NT2/D1 (cell line): Measurements from ENCODE around the gene MAGI2.

Experiments used
- DNase-seq: peaks from one replicate; pipeline ENCODE4 v3.0.0-alpha.2; 2011; ENCODE audit warnings: low read depth, low spot score
- H3K27me3 ChIP-seq: 2 replicates; pipeline ENCODE4 v1.6.0; 2011; ENCODE audit warnings: mild to moderate bottlenecking; ENCODE audit not compliant: insufficient read length, insufficient read depth
- H3K36me3 ChIP-seq: 2 replicates; pipeline ENCODE4 v1.6.1; 2011; ENCODE audit warnings: mild to moderate bottlenecking, low read length, mixed read lengths; ENCODE audit not compliant: insufficient read depth, insufficient read length
- H3K4me1 ChIP-seq: 2 replicates; pipeline ENCODE4 v1.5.1; 2011; ENCODE audit not compliant: insufficient read depth, insufficient read length
- H3K4me3 ChIP-seq: 2 replicates; pipeline ENCODE4 v1.5.1; 2011; ENCODE audit warnings: low read depth; ENCODE audit not compliant: insufficient read length
- H3K9ac ChIP-seq: 2 replicates; pipeline ENCODE4 v1.6.0; 2011; ENCODE audit warnings: low read depth; ENCODE audit not compliant: insufficient read length
- H3K9me3 ChIP-seq: 2 replicates; pipeline ENCODE4 v1.5.1; 2011; ENCODE audit warnings: mild to moderate bottlenecking, low read length; ENCODE audit not compliant: insufficient read depth
- SUZ12 ChIP-seq: IDR thresholded peaks from 2 replicates; pipeline ENCODE4 v1.6.1; 2011; ENCODE audit not compliant: insufficient read length, insufficient read depth; ENCODE audit errors: extremely low read depth
- YY1 ChIP-seq: IDR thresholded peaks from 2 replicates; pipeline ENCODE4 v1.6.1; 2011; ENCODE audit not compliant: insufficient read length, insufficient read depth
- ZNF274 ChIP-seq: IDR thresholded peaks from 2 replicates; pipeline ENCODE4 v1.6.1; 2011; ENCODE audit warnings: mild to moderate bottlenecking, low read depth, low read length

The MAGI2 gene

DNA sequence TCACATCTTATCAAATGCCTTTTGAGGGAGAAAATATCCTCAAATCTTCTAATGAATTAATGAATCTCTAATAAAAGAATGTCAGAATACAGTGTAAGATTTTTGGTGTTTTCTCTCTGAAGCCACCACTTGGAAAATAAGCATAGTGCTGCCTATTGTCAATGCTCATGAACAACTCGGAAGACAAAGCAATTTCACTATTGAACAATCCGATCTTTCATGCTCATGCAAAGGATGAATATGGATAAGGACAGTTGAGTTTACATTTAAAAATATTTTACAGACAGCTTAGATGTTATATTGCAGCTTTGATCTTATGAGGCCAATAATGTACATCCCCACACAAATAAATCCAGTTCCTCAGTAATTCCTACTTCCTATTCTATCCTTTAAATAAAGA, 40.6 kb downstream of the MAGI2 start:
- no peak for DNase-seq
- TF ChIP-seq SUZ12: no peak
- TF ChIP-seq ZNF274: no peak
- TF ChIP-seq YY1: no peak

DNA sequence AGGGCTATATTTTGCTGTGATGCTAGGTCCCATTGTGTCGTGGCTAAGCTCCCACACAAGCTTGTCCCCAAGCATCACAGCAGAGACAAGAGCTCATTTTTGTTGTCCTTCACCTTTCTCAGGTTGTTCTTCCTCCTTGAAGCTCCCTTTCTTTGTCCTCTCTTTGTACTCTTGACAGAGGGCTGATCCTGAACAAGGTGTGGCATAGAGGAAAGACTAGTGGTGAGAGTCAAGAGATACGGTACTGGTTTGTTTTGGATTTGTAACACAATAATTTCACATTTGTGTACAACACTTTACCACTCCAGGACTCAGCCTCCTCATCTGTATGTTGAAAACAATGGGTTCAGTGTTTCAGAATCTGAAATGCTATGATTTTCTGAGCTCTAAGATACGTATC, 41.0 kb downstream of the MAGI2 start:
- Histone ChIP-seq H3K4me3 (no peak overlapping the region), H3K9ac (no peak overlapping the region), H3K4me1 (no peaks in the 10 kb centered on the region), H3K36me3 (no peaks in the 10 kb centered on the region), H3K27me3 (no peaks in the 10 kb centered on the region), H3K9me3 (no peaks in the 10 kb centered on the region)
- TF ChIP-seq ZNF274: no peak
- no peak for TF ChIP-seq YY1
- no peak for TF ChIP-seq SUZ12
- no peak for DNase-seq

More for the DNA sequence above, 40.6 kb downstream of the MAGI2 start:
- no peak overlapping the region for H3K4me3 ChIP-seq
- no peaks in the 10 kb centered on the region for H3K9me3 ChIP-seq
- H3K9ac ChIP-seq: no peak overlapping the region
- H3K27me3 ChIP-seq: no peaks in the 10 kb centered on the region
- no peaks in the 10 kb centered on the region for H3K4me1 ChIP-seq
- H3K36me3 ChIP-seq: no peaks in the 10 kb centered on the region

DNA sequence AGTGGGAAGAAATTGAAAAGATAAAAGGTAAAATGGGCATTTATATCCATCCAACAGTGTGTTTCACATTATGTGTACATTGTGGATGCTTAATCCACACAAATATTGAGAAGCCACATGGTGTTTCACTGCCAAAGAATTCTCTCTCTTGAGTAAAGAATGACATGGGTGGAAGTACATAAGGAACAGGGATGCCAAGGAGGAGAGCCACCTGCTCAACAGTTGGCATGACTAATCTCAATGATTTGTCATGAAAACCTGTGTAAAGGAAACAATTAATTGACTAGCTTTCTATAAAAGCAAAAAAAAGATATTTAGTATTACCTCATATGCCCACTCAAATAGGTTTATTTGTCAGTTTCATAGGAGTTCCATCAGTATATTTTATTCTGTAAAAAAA, 43.1 kb downstream of the MAGI2 start:
- no peaks in the 10 kb centered on the region for H3K27me3 ChIP-seq
- no peaks in the 10 kb centered on the region for H3K9me3 ChIP-seq

DNA sequence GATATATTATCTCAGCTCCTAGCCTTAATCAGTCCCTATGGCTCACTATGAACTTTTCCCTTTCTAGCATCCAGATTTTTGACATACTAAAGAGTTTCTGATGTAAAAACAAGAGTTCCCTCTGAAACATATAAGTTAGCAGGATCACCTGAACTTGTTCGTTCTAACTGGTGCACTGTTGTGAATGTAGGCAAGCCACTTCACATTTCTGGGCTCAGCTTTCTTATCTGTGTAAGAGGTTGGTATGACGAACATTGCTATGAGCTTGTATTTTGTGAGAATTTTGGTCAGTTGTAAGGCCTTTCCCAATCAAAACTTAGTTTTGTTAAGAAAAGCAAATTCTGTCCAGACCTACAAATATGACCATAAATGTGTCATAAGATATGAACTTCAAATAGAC, 46.1 kb downstream of the MAGI2 start:
- no peaks in the 10 kb centered on the region for H3K9me3 ChIP-seq
- TF ChIP-seq SUZ12: no peak
- TF ChIP-seq ZNF274: no peak
- TF ChIP-seq YY1: no peak
- no peak overlapping the region for H3K4me3 ChIP-seq
- no peaks in the 10 kb centered on the region for H3K4me1 ChIP-seq
- no peak overlapping the region for H3K9ac ChIP-seq
- no peaks in the 10 kb centered on the region for H3K27me3 ChIP-seq
- DNase-seq: no peak
- no peaks in the 10 kb centered on the region for H3K36me3 ChIP-seq

More for the DNA sequence above, 43.1 kb downstream of the MAGI2 start:
- Histone ChIP-seq H3K36me3 (no peaks in the 10 kb centered on the region), H3K9ac (no peak overlapping the region), H3K4me1 (no peaks in the 10 kb centered on the region), H3K4me3 (no peak overlapping the region)
- TF ChIP-seq YY1 (no peak), ZNF274 (no peak), SUZ12 (no peak)
- no peak for DNase-seq

DNA sequence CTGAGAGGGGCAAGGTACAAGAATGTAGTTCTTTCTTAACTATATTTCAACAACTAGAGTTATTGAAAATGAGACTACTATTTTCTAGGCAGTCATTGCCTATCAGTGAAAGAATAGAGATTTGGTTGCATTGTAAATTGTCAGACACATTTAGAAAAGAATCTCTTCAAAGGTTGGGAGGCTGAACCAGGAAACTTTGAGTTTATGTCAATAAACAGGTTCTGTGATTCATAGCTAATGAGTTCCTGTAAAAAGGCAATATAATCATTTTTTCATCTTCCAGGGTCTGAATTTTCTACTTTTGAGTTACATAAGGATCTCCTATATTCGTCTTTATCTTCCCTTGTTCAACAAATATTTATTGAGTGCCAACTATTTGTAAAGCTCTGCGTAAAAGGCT, 47.1 kb downstream of the MAGI2 start:
- H3K9me3 ChIP-seq: no peaks in the 10 kb centered on the region
- no peak overlapping the region for H3K9ac ChIP-seq
- H3K27me3 ChIP-seq: no peaks in the 10 kb centered on the region
- no peak for DNase-seq
- TF ChIP-seq YY1 (no peak), ZNF274 (no peak), SUZ12 (no peak)
- no peaks in the 10 kb centered on the region for H3K4me1 ChIP-seq
- H3K4me3 ChIP-seq: no peak overlapping the region
- H3K36me3 ChIP-seq: no peaks in the 10 kb centered on the region

DNA sequence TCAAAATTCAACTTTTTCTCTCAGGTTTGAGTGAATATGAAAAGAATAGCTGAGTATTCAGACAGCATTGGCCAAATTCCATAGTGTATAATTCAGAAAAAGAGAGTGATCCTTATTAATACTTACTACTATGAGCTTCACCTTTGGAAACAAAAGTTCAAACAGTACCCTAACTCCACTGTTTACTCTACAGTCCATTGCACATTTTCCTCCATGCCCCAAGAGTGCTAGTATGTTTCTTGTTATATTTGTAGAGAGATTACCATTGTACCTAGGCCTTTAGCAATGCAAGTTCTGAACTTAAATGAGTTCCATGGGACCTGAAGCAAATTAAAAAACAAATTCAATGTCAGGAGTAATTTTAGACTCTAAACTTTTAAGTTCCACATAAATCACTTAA, 48.1 kb downstream of the MAGI2 start:
- H3K36me3 ChIP-seq: no peaks in the 10 kb centered on the region
- TF ChIP-seq ZNF274: no peak
- no peak for TF ChIP-seq YY1
- H3K9ac ChIP-seq: no peak overlapping the region
- no peak overlapping the region for H3K4me3 ChIP-seq
- no peak for DNase-seq
- H3K27me3 ChIP-seq: no peaks in the 10 kb centered on the region
- no peaks in the 10 kb centered on the region for H3K4me1 ChIP-seq
- no peaks in the 10 kb centered on the region for H3K9me3 ChIP-seq

DNA sequence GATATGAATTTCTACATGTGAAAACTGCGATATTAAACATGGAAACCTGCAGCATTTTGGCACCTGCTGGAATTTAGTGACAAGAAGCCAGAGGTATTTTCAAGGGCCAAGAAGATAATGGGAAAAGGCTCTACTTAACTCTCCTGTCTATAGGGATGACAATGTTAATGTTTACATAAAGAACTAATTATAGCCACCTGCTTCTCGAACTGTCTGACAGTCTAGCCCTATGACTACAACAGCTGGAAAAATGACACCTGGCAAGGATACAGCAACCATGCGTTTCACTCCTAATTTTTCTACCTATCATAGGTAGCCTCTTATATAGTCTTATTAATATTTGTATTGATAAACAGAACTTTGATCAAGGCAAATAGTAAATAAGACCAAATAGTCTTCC, 49.6 kb downstream of the MAGI2 start:
- H3K4me3 ChIP-seq: no peak overlapping the region
- H3K9me3 ChIP-seq: no peaks in the 10 kb centered on the region
- no peaks in the 10 kb centered on the region for H3K36me3 ChIP-seq
- no peak overlapping the region for H3K9ac ChIP-seq
- no peak for TF ChIP-seq SUZ12
- no peak for TF ChIP-seq YY1
- no peak for TF ChIP-seq ZNF274
- no peaks in the 10 kb centered on the region for H3K4me1 ChIP-seq
- DNase-seq: no peak
- H3K27me3 ChIP-seq: no peaks in the 10 kb centered on the region

DNA sequence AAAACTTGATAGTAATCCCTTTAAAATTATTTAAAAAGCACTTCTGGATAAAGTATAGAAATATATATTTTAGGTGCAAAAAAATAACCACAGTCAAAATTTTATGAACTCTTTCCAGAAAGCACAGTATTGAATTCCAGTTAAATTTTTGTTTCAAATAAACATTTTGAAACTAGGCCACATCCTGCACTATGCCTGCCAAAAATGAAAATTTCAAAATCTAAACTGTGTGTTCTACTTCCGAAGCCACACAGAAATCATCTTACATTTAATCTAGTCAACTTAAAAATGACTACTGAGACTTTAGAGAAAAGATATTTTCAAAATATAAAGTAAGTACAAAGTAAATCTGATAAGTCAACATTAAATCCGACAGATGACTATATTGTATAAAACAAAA, 50.0 kb downstream of the MAGI2 start:
- Histone ChIP-seq H3K9ac (no peak overlapping the region), H3K9me3 (no peaks in the 10 kb centered on the region), H3K4me1 (no peaks in the 10 kb centered on the region), H3K36me3 (no peaks in the 10 kb centered on the region), H3K4me3 (no peak overlapping the region), H3K27me3 (no peaks in the 10 kb centered on the region)
- no peak for DNase-seq
- TF ChIP-seq ZNF274: no peak
- no peak for TF ChIP-seq YY1
- no peak for TF ChIP-seq SUZ12
